ENCODE results near the gene WWOX. TPM values are rescaled to one million over a fixed set of nuclear protein-coding genes. Genes with fewer than 3 reads are reported as not detected.

WWOX gene
- polyA plus RNA-seq, 2 of the 4 experiments (the other 2 are of a cell fraction) = 16.0 to 17.2 TPM

DNA sequence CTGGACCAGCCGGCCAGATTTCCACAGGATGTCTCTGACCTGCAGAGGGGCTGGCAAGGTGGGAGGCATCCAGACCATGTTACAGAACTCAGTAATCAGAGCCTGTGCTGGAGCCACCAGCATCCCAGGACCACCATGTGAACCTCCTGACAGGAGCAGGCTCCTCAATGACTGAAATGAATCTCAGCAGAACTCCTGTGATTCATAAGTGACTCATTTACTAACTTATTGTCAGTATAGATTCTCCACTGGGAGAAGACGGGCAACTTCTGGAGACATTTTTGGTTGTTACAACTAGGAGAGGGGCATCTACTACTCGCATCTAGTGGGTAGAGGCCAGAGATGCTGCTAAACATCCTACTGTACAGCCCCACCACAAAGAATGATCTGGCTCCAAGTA lies 3.1 kb upstream of the WWOX start:
- no peak for FAIRE-seq
- DNase-seq (ENCODE audit: low read depth in 1 of 2, low spot score in 1 of 2) = no peak
- WGBS (ENCODE audit: missing lambda C conversion rate) = 46% methylated on average over 3 of the region's 3 CpGs
- Histone ChIP-seq H3K27ac (no peak overlapping the region), H3K4me2 (no peak overlapping the region), H3K4me3 (no peak overlapping the region), H3K9me3 (no peaks in the 10 kb centered on the region), H3K4me1 (peaks cover 7% of the 10 kb centered on the region)
- ChIA-PET CTCF (interaction anchor here (1.2 kb wide), 1 partner anchor 419 kb away, joined by 3 read pairs; no protein-coding TSS in a partner anchor), POLR2A (no interaction called here)
- TF ChIP-seq ZFP36 (IDR thresholded peaks at IDR 0.05; ENCODE audit: borderline replicate concordance, partially characterized antibody) (no peak), ESRRA (IDR thresholded peaks at IDR 0.05; ENCODE audit: borderline replicate concordance, low read length) (no peak), HOXB13 (CRISPR knock-in tag; IDR thresholded peaks at IDR 0.05; ENCODE audit: low read depth) (no peak), CBX8 (IDR thresholded peaks at IDR 0.05) (no peak), EHMT2 (IDR thresholded peaks at IDR 0.05; ENCODE audit: low read depth) (no peak), ZSCAN20 (CRISPR knock-in tag; IDR thresholded peaks at IDR 0.05) (no peak), GATA3 (IDR thresholded peaks at IDR 0.05; ENCODE audit: borderline replicate concordance) (no peak), NR3C1 (IDR thresholded peaks at IDR 0.05) (no peak), CBX2 (IDR thresholded peaks at IDR 0.05; ENCODE audit: borderline replicate concordance, low read depth) (no peak), NFE2L2 (conservative IDR thresholded peaks at IDR 0.05; ENCODE audit: low read length) (no peak), ZC3H11A (IDR thresholded peaks at IDR 0.05) (no peak), HOXB5 (CRISPR knock-in tag; IDR thresholded peaks at IDR 0.05) (no peak)
- TF ChIP-seq, protein P1, sequence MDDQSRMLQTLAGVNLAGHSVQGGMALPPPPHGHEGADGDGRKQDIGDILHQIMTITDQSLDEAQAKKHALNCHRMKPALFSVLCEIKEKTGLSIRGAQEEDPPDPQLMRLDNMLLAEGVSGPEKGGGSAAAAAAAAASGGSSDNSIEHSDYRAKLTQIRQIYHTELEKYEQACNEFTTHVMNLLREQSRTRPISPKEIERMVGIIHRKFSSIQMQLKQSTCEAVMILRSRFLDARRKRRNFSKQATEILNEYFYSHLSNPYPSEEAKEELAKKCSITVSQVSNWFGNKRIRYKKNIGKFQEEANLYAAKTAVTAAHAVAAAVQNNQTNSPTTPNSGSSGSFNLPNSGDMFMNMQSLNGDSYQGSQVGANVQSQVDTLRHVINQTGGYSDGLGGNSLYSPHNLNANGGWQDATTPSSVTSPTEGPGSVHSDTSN (IDR thresholded peaks at IDR 0.05) = no peak
- no peak for ATAC-seq

DNA sequence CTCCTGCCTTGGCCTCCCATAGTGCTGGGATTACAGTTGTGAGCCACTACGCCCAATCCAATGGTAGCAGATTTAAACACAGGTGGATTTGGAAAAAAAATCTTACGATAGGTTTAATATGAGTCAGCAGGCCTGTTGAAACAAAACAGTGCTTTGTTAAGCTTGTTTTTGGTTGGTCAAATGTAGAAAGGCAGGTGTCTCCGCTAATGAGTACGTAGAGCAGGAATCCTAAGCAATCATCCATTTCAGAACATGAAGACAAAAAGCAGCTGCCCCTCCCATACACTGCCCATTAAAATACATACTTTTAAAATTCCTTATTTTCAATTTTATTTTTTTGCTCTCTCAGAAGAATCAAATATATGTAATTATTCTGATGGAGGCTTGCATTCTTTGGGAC lies 1.9 kb upstream of the WWOX start:
- Histone ChIP-seq H3K4me3 (no peak overlapping the region), H3K4me1 (peaks cover 7% of the 10 kb centered on the region), H3K4me2 (no peak overlapping the region), H3K9me3 (no peaks in the 10 kb centered on the region), H3K27ac (no peak overlapping the region)
- 95% methylated on average over 4 of the region's 4 CpGs for WGBS (ENCODE audit: missing lambda C conversion rate)
- DNase-seq (ENCODE audit: low read depth in 1 of 2, low spot score in 1 of 2) (no peak), FAIRE-seq (no peak), ATAC-seq (no peak)
- POLR2A ChIA-PET = no interaction called here
- CTCF ChIA-PET = interaction anchor here (1.2 to 1.5 kb wide), 2 partner anchors 15 to 421 kb away, joined by 3 to 4 read pairs; no protein-coding TSS in a partner anchor
- TF ChIP-seq RAD21 (conservative IDR thresholded peaks at IDR 0.05 in 1 of 2, IDR thresholded peaks at IDR 0.05 in 1 of 2) (no peak), CEBPB (IDR thresholded peaks at IDR 0.05) (no peak), PHF8 (IDR thresholded peaks at IDR 0.05; ENCODE audit: borderline replicate concordance, low read depth) (no peak), HOXA7 (CRISPR knock-in tag; IDR thresholded peaks at IDR 0.05) (no peak), EHF (CRISPR knock-in tag; IDR thresholded peaks at IDR 0.05) (no peak), CHD2 (IDR thresholded peaks at IDR 0.05; ENCODE audit: low read length, partially characterized antibody) (no peak), POLR2A (IDR thresholded peaks at IDR 0.05; ENCODE audit: low read length) (no peak), RCOR1 (IDR thresholded peaks at IDR 0.05; ENCODE audit: low read depth, low read length) (no peak), HDAC2 (IDR thresholded peaks at IDR 0.05) (no peak), HOXB13 (CRISPR knock-in tag; IDR thresholded peaks at IDR 0.05; ENCODE audit: low read depth) (no peak), NPAS2 (CRISPR knock-in tag; IDR thresholded peaks at IDR 0.05; ENCODE audit: borderline replicate concordance) (no peak), SMC3 (IDR thresholded peaks at IDR 0.05) (no peak)
- TF ChIP-seq, protein P2, sequence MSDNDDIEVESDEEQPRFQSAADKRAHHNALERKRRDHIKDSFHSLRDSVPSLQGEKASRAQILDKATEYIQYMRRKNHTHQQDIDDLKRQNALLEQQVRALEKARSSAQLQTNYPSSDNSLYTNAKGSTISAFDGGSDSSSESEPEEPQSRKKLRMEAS (IDR thresholded peaks at IDR 0.05) = no peak
- TF ChIP-seq, protein P3, sequence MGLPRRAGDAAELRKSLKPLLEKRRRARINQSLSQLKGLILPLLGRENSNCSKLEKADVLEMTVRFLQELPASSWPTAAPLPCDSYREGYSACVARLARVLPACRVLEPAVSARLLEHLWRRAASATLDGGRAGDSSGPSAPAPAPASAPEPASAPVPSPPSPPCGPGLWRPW (IDR thresholded peaks at IDR 0.05) = no peak

DNA sequence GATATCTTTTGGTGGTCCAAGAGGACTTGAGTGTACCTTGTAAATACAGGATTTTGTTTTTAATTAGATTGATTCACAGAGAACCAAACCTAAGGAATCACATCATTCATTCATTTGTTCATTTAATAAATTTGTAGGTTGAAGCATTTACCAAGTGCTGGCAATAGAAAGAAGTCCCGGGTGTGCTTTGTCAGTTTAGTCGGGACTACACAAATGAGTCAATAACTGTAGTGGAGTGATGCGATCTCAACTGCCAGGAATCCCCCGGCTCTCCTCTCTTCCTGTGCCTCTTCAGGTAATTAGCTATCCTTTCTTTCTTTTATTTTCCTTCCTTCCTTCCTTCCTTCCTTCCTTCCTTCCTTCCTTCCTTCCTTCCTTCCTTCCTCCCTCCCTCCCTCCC lies 1.4 kb upstream of the WWOX start:
- ChIA-PET CTCF (interaction anchor here (0.8 to 1.5 kb wide), 2 partner anchors 10 to 15 kb away, joined by 3 to 4 read pairs; no protein-coding TSS in a partner anchor), POLR2A (no interaction called here)
- TF ChIP-seq, protein P1 (IDR thresholded peaks at IDR 0.05) = no peak
- no peak for TF ChIP-seq SMC3 (IDR thresholded peaks at IDR 0.05)
- TF ChIP-seq HDAC2 (IDR thresholded peaks at IDR 0.05) = no peak
- TF ChIP-seq, protein P4, sequence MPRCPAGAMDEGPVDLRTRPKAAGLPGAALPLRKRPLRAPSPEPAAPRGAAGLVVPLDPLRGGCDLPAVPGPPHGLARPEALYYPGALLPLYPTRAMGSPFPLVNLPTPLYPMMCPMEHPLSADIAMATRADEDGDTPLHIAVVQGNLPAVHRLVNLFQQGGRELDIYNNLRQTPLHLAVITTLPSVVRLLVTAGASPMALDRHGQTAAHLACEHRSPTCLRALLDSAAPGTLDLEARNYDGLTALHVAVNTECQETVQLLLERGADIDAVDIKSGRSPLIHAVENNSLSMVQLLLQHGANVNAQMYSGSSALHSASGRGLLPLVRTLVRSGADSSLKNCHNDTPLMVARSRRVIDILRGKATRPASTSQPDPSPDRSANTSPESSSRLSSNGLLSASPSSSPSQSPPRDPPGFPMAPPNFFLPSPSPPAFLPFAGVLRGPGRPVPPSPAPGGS (IDR thresholded peaks at IDR 0.05) = no peak
- TF ChIP-seq, protein P5, sequence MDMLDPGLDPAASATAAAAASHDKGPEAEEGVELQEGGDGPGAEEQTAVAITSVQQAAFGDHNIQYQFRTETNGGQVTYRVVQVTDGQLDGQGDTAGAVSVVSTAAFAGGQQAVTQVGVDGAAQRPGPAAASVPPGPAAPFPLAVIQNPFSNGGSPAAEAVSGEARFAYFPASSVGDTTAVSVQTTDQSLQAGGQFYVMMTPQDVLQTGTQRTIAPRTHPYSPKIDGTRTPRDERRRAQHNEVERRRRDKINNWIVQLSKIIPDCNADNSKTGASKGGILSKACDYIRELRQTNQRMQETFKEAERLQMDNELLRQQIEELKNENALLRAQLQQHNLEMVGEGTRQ (IDR thresholded peaks at IDR 0.05) = no peak
- no peak for TF ChIP-seq NFE2L2 (conservative IDR thresholded peaks at IDR 0.05; ENCODE audit: low read length)
- TF ChIP-seq, protein P6, sequence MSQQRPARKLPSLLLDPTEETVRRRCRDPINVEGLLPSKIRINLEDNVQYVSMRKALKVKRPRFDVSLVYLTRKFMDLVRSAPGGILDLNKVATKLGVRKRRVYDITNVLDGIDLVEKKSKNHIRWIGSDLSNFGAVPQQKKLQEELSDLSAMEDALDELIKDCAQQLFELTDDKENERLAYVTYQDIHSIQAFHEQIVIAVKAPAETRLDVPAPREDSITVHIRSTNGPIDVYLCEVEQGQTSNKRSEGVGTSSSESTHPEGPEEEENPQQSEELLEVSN (IDR thresholded peaks at IDR 0.05; ENCODE audit: borderline replicate concordance, low read depth) = no peak
- TF ChIP-seq ZSCAN20 (CRISPR knock-in tag; IDR thresholded peaks at IDR 0.05) = no peak
- DNase-seq (ENCODE audit: low read depth in 1 of 2, low spot score in 1 of 2) = no peak
- no peak overlapping the region for H3K4me2 ChIP-seq
- 71% methylated on average over 4 of the region's 4 CpGs for WGBS (ENCODE audit: missing lambda C conversion rate)
- H3K4me3 ChIP-seq = no peak overlapping the region
- no peak for FAIRE-seq
- H3K27ac ChIP-seq = no peak overlapping the region
- ATAC-seq = no peak
- H3K9me3 ChIP-seq = no peaks in the 10 kb centered on the region
- H3K4me1 ChIP-seq = peaks cover 7% of the 10 kb centered on the region
